Chondrocyte (in vitro differentiated cells): ENCODE data around the gene IRF7. TPM values are rescaled to one million over a fixed set of nuclear protein-coding genes. Genes with fewer than 3 reads are reported as not detected.

Source experiments
- DNase-seq: peaks from one replicate; pipeline ENCODE4 v3.0.0; 2021; ENCODE audit warnings: mixed read lengths, low spot score
- H3K27ac Mint-ChIP-seq: one replicate; pipeline ENCODE4 v1.8.0; 2021; ENCODE audit warnings: mild to moderate bottlenecking, moderate library complexity, mixed read lengths; ENCODE audit not compliant: unreplicated experiment
- H3K27me3 Mint-ChIP-seq: 2 replicates; pipeline ENCODE4 v1.8.0; 2021; ENCODE audit warnings: low read depth, mixed read lengths
- H3K36me3 Mint-ChIP-seq: 2 replicates; pipeline ENCODE4 v1.8.0; 2021; ENCODE audit warnings: low read depth, mixed read lengths
- H3K4me1 Mint-ChIP-seq: 2 replicates; pipeline ENCODE4 v1.8.0; 2021; ENCODE audit warnings: low read depth, mild to moderate bottlenecking, mixed read lengths
- H3K4me3 Mint-ChIP-seq: one replicate; pipeline ENCODE4 v1.8.0; 2021; ENCODE audit warnings: mild to moderate bottlenecking, moderate library complexity, mixed read lengths; ENCODE audit not compliant: unreplicated experiment
- H3K9me3 Mint-ChIP-seq: 2 replicates; pipeline ENCODE4 v1.8.0; 2021; ENCODE audit warnings: low read depth, mixed read lengths
- total RNA-seq: library from RNA; stranded (reverse); gene quantifications from 3 replicates; pipeline ENCODE4 v1.2.1, GENCODE V29; 2021
- TF ChIP-seq, protein P1 (sequence below): fragments of 200-600 bp; sonication (generic); IDR thresholded peaks from 2 replicates; pipeline ENCODE4 v1.5.0; 2021; ENCODE audit warnings: antibody characterized with exemption, mild to moderate bottlenecking, moderate library complexity

Gene IRF7
- total RNA-seq, 1 donor from 2014 or later, result 11.4 TPM

- Mint-ChIP-seq H3K27me3 (no peaks in the 10 kb centered on the region), H3K4me3 (peak overlapping the region; percentile 80), H3K4me1 (peaks cover 14% of the 10 kb centered on the region), H3K9me3 (no peaks in the 10 kb centered on the region), H3K27ac (no peak overlapping the region), H3K36me3 (peaks cover 4% of the 10 kb centered on the region)
- TF ChIP-seq, protein P1, sequence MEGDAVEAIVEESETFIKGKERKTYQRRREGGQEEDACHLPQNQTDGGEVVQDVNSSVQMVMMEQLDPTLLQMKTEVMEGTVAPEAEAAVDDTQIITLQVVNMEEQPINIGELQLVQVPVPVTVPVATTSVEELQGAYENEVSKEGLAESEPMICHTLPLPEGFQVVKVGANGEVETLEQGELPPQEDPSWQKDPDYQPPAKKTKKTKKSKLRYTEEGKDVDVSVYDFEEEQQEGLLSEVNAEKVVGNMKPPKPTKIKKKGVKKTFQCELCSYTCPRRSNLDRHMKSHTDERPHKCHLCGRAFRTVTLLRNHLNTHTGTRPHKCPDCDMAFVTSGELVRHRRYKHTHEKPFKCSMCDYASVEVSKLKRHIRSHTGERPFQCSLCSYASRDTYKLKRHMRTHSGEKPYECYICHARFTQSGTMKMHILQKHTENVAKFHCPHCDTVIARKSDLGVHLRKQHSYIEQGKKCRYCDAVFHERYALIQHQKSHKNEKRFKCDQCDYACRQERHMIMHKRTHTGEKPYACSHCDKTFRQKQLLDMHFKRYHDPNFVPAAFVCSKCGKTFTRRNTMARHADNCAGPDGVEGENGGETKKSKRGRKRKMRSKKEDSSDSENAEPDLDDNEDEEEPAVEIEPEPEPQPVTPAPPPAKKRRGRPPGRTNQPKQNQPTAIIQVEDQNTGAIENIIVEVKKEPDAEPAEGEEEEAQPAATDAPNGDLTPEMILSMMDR, result no peak
- no peak for DNase-seq
Measured at GRCh38 chr11:616320-617198, 809 bp upstream of the IRF7 start.

- Mint-ChIP-seq H3K27ac (peak overlapping the region; percentile 92), H3K4me1 (peaks cover 14% of the 10 kb centered on the region), H3K9me3 (no peaks in the 10 kb centered on the region), H3K36me3 (peaks cover 7% of the 10 kb centered on the region), H3K4me3 (peak overlapping the region; percentile 80), H3K27me3 (no peaks in the 10 kb centered on the region)
- DNase-seq, result no peak
- TF ChIP-seq, protein P1, result no peak
Measured at GRCh38 chr11:614623-615503, 887 bp downstream of the IRF7 start.

GRCh38 chr11:614021-614622 is 1.6 kb downstream of the IRF7 start:
- Mint-ChIP-seq H3K4me1 (peaks cover 14% of the 10 kb centered on the region), H3K4me3 (peak overlapping the region; percentile 55), H3K36me3 (peaks cover 7% of the 10 kb centered on the region), H3K9me3 (no peaks in the 10 kb centered on the region), H3K27ac (peak overlapping the region; percentile 75), H3K27me3 (no peaks in the 10 kb centered on the region)
- no peak for DNase-seq
- TF ChIP-seq, protein P1, result no peak

DNA sequence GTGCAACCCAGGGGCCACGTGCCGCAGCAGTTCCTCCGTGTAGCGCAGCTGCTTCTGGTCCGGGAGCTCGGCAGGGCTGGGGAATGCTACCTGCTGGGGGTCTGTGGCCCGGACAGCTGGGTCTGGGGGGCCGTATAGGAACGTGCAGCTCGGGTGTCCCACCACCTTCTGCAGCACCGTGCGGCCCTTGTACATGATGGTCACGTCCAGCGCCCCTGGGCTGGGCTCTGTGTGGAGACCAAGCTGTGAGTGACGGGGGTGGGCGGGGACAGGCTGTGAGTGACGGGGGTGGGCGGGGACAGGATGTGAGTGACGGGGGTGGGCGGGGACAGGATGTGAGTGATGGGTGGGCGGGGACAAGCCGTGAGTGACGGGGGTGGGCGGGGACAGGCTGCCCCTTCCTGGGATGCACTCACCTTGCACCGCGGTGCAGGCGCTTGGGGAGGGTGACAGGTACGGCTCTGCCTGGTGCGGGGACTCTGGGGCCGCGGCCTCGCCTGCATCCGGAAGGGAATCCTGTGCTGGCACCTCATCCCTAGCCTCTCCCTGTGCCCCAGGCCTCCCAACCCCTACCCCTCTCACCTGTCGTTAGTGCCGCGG is 2.3 kb downstream of the IRF7 start:
- no peaks in the 10 kb centered on the region for H3K27me3 Mint-ChIP-seq
- peaks cover 9% of the 10 kb centered on the region for H3K36me3 Mint-ChIP-seq
- no peak overlapping the region for H3K27ac Mint-ChIP-seq
- H3K4me1 Mint-ChIP-seq, result peaks cover 14% of the 10 kb centered on the region
- DNase-seq, result peak; percentile 95
- TF ChIP-seq, protein P1, result no peak
- H3K4me3 Mint-ChIP-seq, result no peak overlapping the region
- no peaks in the 10 kb centered on the region for H3K9me3 Mint-ChIP-seq
